Measurements from ENCODE around the gene LIMS2.

DNA sequence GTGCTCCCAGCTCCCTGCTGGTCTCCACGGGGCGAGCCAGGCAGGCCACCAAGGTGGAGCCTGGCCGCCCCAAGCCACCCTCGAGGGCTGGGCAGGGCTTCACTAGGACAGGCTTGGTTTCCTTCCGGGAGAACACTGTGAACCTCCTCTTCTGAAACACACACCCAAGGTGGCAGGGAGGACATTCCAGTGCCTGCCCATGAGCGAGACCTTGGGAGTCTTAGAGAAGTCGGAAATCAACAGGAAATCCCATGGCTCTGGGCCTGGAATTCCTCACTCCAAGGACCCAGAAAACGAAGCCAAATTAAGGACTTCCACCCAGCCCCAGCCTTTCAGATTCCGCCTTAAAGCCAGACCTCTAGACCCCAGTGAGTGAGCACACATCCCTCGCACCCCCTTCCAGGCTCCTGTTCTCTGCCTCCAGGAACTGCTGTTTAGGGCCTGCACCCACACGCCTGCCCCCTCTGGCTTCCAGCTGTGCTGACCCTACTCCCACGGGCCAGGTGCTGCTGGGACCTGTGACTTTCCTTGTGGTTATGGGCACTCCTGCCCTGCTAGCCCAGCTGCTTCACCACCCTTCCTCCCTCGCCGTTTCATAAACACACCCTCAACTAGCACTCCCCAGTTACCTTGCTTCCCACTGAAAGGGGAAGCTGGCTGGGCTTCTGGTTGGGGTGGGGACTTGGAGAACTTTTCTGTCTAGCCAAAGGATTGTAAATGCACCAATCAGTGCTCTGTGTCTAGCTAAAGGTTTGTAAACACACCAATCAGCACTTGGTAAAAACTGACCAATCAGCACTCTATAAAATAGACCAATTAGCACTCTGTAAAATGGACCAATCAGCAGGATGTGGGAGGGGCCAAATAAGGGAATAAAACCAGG lies 15.7 kb downstream of the LIMS2 start:
- TF ChIP-seq, protein P1, sequence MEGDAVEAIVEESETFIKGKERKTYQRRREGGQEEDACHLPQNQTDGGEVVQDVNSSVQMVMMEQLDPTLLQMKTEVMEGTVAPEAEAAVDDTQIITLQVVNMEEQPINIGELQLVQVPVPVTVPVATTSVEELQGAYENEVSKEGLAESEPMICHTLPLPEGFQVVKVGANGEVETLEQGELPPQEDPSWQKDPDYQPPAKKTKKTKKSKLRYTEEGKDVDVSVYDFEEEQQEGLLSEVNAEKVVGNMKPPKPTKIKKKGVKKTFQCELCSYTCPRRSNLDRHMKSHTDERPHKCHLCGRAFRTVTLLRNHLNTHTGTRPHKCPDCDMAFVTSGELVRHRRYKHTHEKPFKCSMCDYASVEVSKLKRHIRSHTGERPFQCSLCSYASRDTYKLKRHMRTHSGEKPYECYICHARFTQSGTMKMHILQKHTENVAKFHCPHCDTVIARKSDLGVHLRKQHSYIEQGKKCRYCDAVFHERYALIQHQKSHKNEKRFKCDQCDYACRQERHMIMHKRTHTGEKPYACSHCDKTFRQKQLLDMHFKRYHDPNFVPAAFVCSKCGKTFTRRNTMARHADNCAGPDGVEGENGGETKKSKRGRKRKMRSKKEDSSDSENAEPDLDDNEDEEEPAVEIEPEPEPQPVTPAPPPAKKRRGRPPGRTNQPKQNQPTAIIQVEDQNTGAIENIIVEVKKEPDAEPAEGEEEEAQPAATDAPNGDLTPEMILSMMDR (IDR thresholded peaks at IDR 0.05; ENCODE audit: extremely low read depth in 1 of 2, insufficient read depth in 1 of 2, low read depth in 1 of 2, low read length in 2 of 2), result no peak
- TF ChIP-seq EZH2 (IDR thresholded peaks at IDR 0.05; ENCODE audit: borderline replicate concordance, low read depth, low read length, severe bottlenecking), result no peak
- peak; percentile 78 for TF ChIP-seq POLR2AphosphoS5 (IDR thresholded peaks at IDR 0.05; ENCODE audit: insufficient read depth, low read depth, low read length)
- peak; percentile 48 for TF ChIP-seq POLR2A (IDR thresholded peaks at IDR 0.05; ENCODE audit: low read depth, low read length)
- TF ChIP-seq MAX (IDR thresholded peaks at IDR 0.05; ENCODE audit: insufficient read depth, insufficient read length), result no peak
